RKO (cell line): ENCODE measurements around the gene TMEM140.
"Not testable (repeated sequence)": the region's sequence is repeated elsewhere in the genome, so short reads cannot be mapped to it uniquely, and the experiment has no call there.

ENCODE experiments used
- DNase-seq: peaks from one replicate; pipeline ENCODE4 v3.0.0-alpha.2; 2016; ENCODE audit warnings: low spot score

TMEM140 gene

DNA sequence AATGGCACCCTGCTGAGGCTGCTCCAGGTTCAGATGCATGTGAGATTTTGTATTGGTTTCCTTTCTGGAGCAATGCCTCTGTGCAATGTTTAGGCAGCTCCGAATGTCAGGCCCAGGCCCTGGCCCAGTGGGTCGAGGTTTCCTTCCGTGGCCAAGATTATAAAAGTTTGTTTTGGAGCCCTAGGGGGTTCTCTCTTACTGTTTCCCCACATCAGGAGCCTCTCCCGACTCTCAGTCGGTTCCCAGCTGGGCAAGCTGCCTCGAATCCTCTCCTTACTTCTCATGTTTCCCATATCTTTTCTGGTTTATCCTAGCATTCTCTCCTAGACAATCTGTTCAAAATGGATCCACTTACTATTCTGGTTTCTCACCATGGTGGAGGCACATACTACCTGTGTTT is 11.0 kb downstream of the TMEM140 start:
- DNase-seq, result no peak

DNA sequence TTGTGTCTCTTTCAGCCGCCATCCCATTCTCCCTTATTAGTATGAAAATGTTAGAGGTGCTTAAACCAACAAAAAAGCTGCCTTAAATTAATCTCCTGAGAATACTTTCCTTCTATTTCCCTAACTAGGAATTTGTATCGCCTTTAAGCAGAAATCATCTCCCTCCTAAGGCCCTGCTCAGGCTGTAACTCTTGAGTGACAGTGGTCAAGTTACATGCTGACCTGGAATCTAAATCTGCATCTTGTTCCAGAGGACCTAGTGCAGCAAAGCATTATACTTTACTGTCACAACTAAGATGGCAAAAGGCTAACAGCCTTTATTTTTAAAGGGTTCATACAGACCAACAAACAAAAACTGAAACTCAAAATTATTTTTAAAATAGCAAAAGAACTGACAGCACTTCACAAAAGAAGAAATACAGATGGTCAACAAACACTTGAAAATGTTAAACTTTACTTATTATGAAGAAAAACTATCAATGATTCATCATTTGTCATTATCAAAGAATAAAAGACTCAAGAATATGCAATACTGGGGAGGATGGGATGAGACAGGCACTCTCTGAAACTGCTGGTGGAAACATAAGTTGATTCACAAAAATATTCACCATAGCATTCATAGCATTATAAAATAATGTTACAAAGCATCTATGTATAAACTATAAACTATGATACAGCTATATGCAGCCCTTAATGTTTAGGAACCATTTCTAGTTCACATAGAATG is 11.7 kb downstream of the TMEM140 start:
- DNase-seq, result no peak

DNA sequence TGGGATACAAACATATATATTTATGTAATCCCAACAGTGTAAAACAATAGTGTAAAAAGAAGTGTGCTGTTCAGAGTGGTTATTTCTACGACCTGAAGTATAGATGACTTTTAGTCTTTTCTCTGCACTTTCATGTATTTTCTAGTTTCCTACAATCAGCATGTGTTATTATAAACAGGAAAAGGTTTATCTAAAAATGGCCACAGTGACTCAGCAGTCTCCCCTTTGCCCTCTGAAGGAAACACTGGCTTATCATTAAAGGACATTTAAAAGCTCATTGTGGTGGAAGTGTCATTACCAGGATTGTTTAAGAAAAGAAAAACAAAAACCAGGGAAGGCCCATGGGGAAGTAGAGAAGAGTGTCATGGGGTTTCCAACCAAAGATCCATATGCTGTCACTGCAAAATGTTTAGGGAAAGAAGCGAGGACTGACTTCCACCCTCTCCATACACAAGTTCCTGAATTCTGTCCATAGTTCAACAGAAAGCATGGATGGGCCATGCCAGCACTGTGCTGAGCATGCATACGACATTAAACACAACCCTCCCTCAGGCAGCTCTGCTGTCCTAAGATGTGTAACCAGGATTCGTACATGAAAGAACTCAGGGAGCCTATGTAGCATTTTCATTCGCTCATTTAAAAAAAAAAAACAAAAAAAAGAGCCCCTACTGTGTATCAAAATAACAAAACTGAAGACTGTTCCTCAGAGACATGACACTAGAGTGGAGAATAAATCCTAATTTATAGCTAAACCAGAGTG is 12.4 kb downstream of the TMEM140 start:
- DNase-seq, result no peak

DNA sequence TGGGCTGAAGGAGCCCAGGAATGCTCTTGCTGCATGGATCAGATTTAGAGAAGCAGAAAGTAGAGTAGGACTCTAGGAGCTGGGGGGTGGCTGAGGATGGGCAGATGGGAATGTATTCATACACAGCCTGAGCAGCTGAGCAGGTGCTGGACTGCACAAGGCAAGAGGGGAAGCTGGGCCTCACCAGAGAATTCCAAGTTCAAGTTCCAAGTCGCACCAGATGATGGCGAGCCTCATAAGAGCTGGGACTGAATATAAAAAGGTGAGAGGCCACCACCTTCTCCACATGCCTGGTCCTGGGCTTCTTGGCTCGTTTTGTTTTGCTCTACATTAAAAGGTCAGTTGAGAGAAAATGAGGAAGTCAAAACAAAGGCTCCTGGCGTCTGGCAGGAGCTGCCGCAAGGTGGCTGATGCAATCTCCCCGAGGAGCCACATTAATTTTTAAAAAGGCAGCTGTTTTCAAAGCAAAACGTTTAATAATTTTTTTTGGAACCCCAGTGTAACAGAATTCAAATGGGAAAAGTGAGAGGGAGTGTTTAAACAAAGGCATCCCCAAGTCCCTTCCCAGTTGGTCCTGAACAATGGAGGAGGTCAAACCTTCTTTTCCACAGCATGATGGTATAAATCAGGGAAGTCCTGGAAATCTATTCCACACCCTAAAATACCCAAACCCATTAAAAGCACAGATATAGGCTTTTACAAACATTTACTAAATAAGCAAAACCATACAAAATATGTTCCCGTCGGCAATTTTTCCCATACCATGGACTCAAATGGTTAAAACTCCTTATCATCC is 13.2 kb downstream of the TMEM140 start:
- no peak for DNase-seq

DNA sequence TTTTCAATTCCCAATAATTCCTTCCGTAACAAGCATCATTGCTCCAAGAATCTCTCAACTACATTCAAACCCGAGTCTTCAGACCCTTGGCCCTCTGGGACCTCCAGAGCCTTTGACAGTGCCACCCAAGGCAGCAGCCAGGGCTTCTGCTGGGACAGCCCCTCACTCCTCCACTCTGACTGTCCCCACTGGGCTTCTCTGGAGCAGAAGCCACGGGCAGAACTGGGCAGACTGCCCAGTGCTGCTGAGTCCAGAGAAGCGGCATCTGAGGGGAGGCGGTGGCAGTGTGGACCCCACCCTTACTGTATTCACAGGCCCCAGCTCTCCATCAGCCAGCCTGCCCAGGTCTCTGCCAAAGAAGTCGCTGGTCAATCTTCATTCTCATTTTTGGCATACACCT is 13.8 kb downstream of the TMEM140 start:
- no peak for DNase-seq

DNA sequence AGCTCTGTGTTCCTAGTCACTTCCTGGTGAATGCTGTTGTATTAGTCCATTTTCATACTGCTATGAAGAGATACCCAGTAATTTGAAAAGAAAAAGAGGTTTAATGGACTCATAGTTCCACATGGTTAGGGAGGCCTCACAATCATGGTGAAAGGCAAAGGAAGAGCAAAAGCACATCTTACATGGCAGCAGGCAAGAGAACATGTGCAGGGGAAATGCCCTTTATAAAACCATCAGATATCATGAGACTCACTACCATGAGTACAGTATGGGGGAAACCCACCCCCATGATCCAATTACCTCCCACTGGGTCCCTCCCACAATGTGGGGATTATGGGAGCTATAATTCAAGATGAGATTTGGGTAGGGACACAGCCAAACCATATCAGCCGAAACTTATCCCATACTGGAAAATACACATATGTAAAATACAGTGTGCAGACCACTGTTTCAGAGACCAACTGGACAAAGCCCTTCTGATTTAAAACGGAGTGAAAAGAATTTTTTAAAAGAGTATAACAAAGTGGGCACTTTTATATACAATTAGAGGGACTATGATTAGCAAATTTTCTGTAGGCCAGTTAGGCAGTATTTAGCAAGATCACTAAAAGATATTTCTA is 14.6 kb downstream of the TMEM140 start:
- DNase-seq, result no peak

DNA sequence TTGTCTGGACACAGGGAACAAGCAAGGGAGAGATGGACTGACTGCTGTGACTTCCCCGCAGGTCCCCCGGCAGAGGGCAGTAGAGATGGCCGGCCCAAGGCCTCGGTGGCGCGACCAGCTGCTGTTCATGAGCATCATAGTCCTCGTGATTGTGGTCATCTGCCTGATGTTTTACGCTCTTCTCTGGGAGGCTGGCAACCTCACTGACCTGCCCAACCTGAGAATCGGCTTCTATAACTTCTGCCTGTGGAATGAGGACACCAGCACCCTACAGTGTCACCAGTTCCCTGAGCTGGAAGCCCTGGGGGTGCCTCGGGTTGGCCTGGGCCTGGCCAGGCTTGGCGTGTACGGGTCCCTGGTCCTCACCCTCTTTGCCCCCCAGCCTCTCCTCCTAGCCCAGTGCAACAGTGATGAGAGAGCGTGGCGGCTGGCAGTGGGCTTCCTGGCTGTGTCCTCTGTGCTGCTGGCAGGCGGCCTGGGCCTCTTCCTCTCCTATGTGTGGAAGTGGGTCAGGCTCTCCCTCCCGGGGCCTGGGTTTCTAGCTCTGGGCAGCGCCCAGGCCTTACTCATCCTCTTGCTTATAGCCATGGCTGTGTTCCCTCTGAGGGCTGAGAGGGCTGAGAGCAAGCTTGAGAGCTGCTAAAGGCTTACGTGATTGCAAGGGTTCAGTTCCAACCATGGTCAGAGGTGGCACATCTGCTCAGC is 16.6 kb downstream of the TMEM140 start:
- DNase-seq, result no peak

DNA sequence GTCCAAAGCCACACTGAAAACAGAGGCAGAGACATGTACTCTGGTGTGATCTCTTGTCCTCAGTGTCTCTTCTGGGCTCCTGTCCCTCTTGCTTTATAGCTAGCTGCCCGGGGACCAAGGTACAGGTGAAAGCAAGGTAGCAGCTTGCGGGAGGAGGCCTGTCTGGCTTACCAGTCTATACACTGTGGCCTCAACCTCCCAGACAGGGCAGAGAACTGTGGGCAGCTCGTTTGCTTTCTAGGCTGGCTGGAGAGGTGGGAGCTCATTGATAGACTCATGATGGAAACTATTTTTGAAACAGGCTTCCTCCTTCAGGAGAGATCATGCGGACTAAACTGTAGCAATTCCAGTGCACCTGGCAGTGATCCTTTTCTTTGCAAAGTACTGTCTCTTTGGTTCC is 18.0 kb downstream of the TMEM140 start:
- DNase-seq, result no peak

DNA sequence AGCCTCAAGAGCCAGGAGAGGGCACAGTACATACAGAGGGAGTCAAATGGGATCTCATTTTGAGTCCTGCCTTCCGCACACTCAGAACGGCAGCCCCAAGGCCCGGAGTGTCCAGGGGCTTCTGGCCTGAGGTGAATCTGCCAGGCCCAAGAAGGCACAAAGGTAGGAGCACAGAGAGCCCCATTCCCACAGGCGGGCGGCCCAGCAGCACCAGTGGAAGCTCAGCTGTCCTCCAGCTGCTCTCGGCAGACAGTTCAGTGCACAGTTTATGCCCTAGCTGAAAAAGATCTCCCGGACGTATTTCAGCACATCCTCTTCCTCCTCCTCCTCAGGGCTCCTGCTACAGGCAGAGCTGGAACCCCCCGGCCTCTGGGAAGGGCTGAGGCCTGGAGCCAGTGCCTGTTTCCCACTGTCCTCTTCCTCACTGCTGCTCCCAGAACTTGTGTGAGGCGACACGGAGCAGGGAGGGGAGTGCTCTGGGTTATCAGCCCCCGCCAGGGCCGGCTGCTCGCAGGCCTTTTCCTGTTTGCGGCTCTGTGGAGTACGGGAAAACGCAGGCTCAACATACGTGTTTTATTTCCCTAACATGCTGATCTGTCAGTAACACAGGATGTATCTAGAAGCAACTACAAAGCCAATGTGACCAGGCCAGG is 18.6 kb downstream of the TMEM140 start:
- DNase-seq, result no peak

DNA sequence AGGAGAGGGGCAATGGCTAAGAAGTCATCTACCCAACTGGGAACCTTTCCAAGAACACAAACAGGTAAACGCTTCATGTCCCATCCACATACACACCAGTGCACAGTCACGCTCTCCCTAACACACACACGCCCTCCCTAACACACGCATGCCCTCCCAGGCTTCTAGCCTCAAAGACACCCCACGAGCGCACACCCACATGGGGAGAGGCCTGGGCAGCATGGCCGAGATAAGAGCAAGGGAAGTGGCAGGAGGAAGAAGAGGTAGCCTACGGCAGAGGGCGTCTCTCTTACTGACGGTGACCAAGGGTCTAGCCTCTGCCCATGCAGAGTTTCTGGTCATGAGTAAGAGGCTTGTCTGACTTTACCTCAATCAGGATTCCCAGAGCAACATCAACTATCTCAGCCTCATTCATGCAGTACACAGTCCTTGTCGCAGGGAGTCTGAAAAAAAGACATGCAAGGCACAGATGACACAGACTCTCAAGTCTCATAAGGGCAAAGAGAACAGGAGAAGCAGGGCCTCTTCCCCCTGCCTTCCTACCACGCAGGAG is 19.6 kb downstream of the TMEM140 start:
- no peak for DNase-seq

DNA sequence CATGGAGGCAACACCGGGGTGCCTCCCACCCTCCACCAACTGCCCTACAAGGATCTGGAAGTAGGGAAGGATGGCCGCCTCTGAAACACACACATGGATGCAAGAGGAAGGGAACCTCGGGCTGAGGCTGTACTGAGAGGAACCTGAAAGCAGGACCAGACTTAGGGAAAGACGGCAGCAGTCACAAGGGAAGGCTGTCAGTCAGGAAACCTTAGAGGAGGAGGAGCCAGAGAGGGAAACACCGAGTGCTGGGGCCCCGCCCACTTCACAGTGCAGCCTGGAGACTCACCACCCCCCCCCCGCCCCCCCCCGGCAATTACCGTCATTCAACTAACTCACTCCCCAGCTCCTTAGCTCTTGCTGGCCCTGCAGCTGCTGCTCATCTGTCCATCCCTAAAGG is 20.1 kb downstream of the TMEM140 start:
- peak; percentile 34 for DNase-seq

DNA sequence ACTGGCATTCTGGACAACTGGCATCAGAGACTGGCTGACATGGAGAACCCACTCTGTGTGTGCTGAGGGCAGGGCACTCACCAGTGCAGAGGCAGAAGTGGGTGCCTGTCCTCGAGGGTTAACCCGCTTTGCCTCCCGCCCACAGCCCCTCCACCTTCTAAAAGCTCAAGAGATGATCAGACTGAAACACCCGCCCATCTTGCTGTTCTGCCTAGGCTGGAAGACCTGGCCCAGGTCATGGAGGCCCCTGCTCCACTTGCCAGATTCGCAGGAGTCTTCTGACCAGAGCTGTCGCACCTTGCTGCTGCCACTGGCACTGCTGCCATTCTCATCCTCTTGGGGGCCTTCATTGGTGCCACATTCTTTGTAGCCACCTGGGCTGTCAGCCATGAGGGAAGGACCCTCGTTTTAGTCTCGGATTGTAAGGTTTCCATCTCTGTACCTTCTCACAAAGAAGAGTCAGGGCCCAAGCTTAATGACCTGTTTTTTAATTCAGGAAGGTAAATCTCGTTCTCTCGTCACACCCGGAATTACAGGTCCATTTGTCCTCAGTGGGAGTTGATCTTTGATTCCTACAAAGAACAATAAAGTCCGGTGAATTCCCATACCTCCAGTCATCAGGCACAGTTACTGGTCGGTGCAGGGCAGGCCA is 20.7 kb downstream of the TMEM140 start:
- no peak for DNase-seq

DNA sequence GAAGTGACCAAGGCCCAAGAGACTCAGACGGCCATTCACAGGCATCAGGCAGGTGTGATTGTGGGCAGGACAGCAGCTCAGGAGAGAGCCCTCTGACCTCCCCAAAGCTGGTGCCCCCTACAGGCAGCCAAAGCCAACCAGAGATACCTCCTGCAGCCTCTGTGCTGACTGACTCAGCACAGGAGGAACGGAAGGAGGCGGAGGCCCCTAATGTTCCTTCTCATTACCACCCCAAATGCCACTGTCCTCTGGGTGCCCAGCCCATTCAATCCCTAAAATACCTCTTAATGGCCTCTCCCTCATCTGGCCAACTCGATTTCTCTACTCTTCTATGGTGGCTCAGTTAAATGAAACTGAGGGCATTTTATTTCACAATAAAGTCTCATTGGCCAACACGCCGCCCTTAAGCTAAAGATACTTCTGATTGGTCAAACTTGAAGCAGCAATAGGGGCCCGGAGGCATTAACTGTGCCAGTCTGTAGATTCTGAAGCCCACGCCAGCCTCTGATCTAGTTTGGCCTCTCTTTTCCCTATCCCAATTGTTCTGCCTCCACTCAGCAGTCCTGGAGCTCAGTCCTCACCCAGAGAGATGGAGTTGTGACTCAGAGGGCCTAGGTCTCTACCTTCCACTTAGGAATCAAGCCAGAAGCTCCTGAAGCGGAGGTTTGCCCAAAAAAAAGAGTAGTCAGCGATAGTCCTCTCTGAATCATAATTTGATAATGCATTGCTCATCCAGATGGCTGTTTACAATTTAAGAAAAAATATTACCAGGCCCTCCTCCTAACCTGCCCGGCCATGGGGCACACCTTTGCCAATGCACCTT is 21.5 kb downstream of the TMEM140 start:
- DNase-seq, result peak; percentile 86

DNA sequence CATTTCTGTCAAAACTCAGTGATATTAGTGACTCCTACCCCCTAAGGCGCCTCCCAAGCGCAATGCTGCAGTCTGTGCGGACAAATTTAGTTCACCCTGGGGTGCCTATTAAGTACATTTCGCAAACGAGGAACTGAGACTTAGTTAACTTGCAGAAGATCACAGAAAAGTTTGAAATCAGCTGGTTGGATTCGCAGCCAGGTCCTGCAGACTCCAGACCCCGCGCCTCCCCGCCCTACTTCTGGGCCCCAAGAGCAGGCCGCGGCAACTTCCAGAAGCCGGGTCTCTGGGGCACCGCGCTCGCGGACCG is 22.0 kb downstream of the TMEM140 start:
- peak; percentile 42 for DNase-seq

DNA sequence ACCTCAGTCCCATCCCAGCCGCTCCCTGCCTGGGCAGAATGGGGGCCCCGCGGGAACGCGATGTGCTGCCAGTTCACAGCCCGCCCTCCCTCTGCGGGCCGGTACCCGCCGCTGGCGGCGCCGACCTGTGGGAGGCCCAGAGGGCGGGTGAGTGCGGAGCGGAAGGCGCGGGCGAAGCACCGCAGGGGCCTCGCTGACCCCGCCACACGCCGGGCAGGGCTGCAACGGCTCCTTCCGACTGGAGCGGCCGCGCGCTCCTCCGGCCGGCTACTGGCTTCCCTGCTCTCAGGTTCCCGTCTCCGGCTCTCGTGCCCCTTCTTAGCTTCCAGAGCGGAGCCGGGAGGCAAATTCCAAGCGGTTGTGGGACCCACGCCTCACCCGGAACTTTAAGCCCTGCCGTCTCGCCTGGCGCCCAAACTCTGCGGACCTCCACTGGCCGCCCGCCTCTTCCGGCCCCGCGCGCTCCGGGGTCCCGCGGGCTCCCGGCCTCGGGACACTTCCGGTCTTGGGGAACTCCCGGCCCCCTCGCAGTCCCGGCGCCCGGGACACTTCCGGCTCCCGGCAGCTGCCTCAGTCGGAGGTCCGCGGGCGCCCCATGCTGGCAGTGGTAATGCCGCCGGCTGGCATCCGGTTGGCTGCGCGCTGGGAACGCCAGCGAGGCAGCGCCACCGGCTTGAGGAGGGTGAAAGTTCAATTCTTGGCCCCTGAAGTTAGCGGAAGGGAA is 22.6 kb downstream of the TMEM140 start, which contains the start of gene CYREN:
Gene CYREN, minus strand, starts transcription at position 434 of the 724 bp plus-strand sequence. CDS start 1,785 bp downstream, outside the sequence.
- peak; percentile 98 for DNase-seq

DNA sequence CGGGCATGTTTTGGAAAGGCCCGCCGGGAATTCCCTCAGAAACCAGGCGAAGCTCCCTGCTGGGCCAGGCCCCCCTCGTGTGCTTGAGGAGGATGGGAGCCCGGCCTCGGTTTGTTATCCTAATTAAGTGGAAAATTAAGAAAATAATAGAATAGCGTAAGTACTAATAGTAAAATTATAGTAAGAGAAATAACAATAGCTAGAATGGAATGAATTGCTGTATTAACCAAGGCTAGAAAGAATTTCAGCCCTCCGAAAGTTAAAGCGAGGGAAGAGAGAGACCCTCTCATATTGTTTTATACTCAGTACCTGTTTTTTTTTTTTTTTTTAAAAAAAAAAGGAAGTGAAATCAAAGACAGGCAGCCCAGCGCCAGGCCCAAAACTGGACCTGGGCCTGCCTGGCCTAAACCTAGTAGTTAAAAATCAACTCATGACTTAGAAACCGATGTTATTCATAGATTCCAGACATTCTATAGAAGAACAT is 23.2 kb downstream of the TMEM140 start:
- DNase-seq, result not testable (repeated sequence)

DNA sequence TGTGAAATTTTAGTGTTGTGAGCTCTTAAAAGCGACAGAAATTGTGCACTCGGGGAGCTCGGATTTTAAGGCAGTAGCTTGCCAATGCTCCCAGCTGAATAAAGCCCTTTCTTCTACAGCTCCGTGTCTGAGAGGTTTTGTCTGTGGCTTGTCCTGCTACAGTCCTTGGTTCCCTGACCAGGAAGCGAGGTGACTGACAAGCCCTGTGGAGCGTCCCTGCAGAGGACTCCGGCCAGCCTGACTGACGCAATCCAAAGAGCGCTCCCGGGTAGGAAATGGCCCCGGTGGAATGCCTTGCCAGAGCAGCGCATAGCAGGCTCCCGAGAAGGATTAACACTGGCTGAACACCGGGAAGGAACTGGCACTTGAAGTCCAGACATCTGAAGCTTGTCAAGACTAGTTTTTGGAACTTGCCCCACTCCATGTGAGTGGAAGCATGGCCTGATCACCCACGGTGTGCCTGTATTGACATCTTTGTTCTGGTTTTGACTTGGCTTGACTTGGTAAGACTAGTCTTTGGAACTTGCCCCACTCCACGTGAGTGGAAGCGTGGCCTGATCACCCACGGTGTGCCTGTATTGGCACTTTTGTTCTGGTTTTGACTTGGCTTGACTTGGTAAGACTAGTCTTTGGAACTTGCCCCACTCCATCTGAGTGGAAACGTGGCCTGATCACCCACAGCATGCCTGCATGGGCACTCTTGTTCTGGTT is 23.9 kb downstream of the TMEM140 start:
- not testable (repeated sequence) for DNase-seq

DNA sequence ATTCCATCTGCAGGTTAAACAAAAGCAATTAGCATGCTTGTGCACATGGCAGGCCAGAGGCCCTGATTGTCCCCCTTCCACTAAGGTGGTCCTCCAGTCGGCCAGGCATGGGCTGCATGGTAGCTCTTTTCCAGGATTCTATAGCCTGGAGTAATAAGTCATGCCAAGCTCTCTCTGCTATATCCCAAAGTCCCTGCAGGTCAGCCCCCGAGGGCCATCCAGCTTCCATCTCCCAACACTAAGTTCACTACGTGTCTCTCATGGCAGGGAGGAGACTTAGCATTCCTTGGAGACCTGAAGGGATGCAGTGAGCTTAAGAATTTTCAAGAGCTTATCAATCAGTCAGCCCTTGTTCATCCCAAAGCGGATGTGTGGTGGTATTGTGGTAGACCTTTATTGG is 26.0 kb downstream of the TMEM140 start:
- not testable (repeated sequence) for DNase-seq
